ENCODE data around the gene ABLIM2. TPM values are rescaled to one million over a fixed set of nuclear protein-coding genes. Genes with fewer than 3 reads are reported as not detected.

Gene ABLIM2
- total and polyA plus RNA-seq, 2 of the 8 experiments (the other 6 are each of a cell fraction or from before 2014, with no cell fraction given): 2.8 to 3.0 TPM

DNA sequence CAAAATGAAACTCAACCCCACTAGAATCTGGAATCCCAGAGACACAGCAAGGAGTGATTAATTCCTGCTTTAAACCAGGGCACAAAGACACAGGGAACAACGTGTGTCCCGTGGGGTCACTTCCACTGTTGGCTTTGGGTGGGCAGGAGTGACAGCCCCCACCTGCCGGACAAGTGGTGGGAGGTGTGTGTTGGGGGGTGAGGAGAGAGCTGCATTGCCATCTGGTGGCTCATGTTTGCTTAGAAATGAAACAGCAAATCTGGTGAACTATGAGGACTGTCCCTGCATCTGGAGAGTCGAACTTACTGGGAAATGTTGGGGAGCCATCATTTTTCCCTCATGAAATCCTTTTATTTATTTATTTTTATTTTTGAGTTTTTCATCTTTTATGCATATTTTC is 143.1 kb downstream of the ABLIM2 start:
- H3K27me3 ChIP-seq (replicated peaks in 1 of 4; ENCODE audit: control insufficient read depth in 3 of 4, extremely low read depth in 1 of 4, insufficient read depth in 3 of 4, low read length in 3 of 4): no peaks in the 10 kb centered on the region
- no peak for FAIRE-seq
- CTCF ChIA-PET (ENCODE audit: partially characterized antibody): interaction anchor here (0.6 to 1.8 kb wide), 16 partner anchors 9 to 314 kb away, joined by 3 to 8 read pairs (median 4); no protein-coding TSS in a partner anchor

More for the DNA sequence above, 143.1 kb downstream of the ABLIM2 start:
- Histone ChIP-seq H3K4ac (replicated peaks; ENCODE audit: insufficient read length, low read depth, low read length) (no peak overlapping the region), H2AFZ (ENCODE audit: low read length) (no peak overlapping the region), H4K5ac (ENCODE audit: insufficient read length, low read depth, low read length) (no peak overlapping the region), H3K18ac (ENCODE audit: extremely low read depth, low read length) (no peak overlapping the region), H2BK120ac (replicated peaks; ENCODE audit: low read depth, low read length) (no peak overlapping the region), H3K14ac (ENCODE audit: insufficient read length) (no peak overlapping the region), H3K9me3 (ENCODE audit: insufficient read depth in 2 of 2, low read depth in 1 of 2, low read length in 1 of 2) (no peaks in the 10 kb centered on the region), H2BK5ac (ENCODE audit: low read depth, low read length) (no peak overlapping the region), H3K27ac (ENCODE audit: low read depth, low read length) (no peak overlapping the region), H3K79me1 (ENCODE audit: low read depth, low read length) (no peaks in the 10 kb centered on the region), H3K4me1 (replicated peaks in 1 of 4; ENCODE audit: control insufficient read depth in 3 of 4, insufficient read depth in 4 of 4, low read length in 3 of 4) (peaks cover 0 to 1% (median 0%) of the 10 kb centered on the region in 4 experiments; a peak in 3 of 7 replicates), H2BK12ac (ENCODE audit: low read depth, low read length) (0 out of 2 replicates have a peak overlapping the region, but pooled peaks have one; percentile 43), H4K8ac (ENCODE audit: extremely low read depth, insufficient read depth, low read length) (no peak overlapping the region), H3K9ac (replicated peaks in 1 of 4; ENCODE audit: extremely low read depth in 1 of 4, low read depth in 3 of 4, low read length in 3 of 4) (no peak overlapping the region), H2AK5ac (ENCODE audit: low read depth, low read length) (no peak overlapping the region), H3K36me3 (ENCODE audit: control insufficient read depth in 2 of 4, insufficient read depth in 4 of 4, low read length in 3 of 4) (no peaks in the 10 kb centered on the region; a peak in 1 of 8 replicates), H3K56ac (replicated peaks; ENCODE audit: insufficient read length, low read depth, low read length) (no peak overlapping the region), H2BK20ac (ENCODE audit: low read length) (no peak overlapping the region), H3K79me2 (ENCODE audit: control insufficient read depth in 1 of 2, insufficient read depth in 2 of 2, low read length in 2 of 2) (no peaks in the 10 kb centered on the region), H3K4me3 (ENCODE audit: extremely low read depth in 1 of 4, insufficient read depth in 2 of 4, low read depth in 3 of 4, low read length in 4 of 4) (no peak overlapping the region), H4K20me1 (replicated peaks in 1 of 2; ENCODE audit: control insufficient read depth in 1 of 2, insufficient read depth in 2 of 2, low read length in 2 of 2) (peaks cover 0 to 1% of the 10 kb centered on the region in 2 experiments), H3K23ac (ENCODE audit: insufficient read length) (no peak overlapping the region), H3K4me2 (ENCODE audit: insufficient read depth in 1 of 2, low read depth in 2 of 2, low read length in 2 of 2) (no peak overlapping the region), H3K23me2 (ENCODE audit: low read depth, low read length) (peaks cover 11% of the 10 kb centered on the region; the same call in 1 of the 2 replicates), H2BK15ac (ENCODE audit: low read length) (0 out of 2 replicates have a peak overlapping the region, but pooled peaks have one; percentile 61), H4K91ac (replicated peaks; ENCODE audit: insufficient read length, low read length) (no peak overlapping the region)
- WGBS, 2 experiments (ENCODE audit: extremely low coverage in 1 of 2, insufficient coverage in 1 of 2, insufficient read length in 1 of 2, insufficient replicate concordance in 2 of 2, low coverage in 1 of 2, low lambda C conversion rate in 2 of 2, missing lambda C conversion rate in 1 of 2): 76% methylated on average over 4 of the region's 4 CpGs; no CpG with 5 or more reads in 1 of the 2 experiments
- TF ChIP-seq TCF12 (IDR thresholded peaks at IDR 0.05; ENCODE audit: low read depth, low read length) (no peak), TAF1 (IDR thresholded peaks at IDR 0.05; ENCODE audit: low read depth, low read length) (no peak), HDAC6 (IDR thresholded peaks at IDR 0.05; ENCODE audit: low read depth, low read length) (no peak), CREB1 (IDR thresholded peaks at IDR 0.05) (no peak), RXRA (IDR thresholded peaks at IDR 0.05; ENCODE audit: insufficient read depth, low read depth, low read length) (no peak), KDM5A (IDR thresholded peaks at IDR 0.05; ENCODE audit: low read length) (no peak), SIN3A (conservative IDR thresholded peaks at IDR 0.05 in 1 of 2, IDR thresholded peaks at IDR 0.05 in 1 of 2; ENCODE audit: low read depth in 1 of 2, low read length in 2 of 2) (no peak), CTCF (IDR thresholded peaks at IDR 0.05; ENCODE audit: control extremely low read depth in 1 of 3, insufficient read depth in 1 of 3, low read depth in 1 of 3, low read length in 3 of 3) (peak in 2 of 3 experiments; percentile 24 to 44; a peak in 3 of 4 replicates), NRF1 (IDR thresholded peaks at IDR 0.05; ENCODE audit: low read depth, low read length) (no peak), GABPA (IDR thresholded peaks at IDR 0.05; ENCODE audit: borderline replicate concordance, insufficient read depth, low read length) (no peak), RAD21 (IDR thresholded peaks at IDR 0.05 in 1 of 2, conservative IDR thresholded peaks at IDR 0.05 in 1 of 2; ENCODE audit: low read depth in 2 of 2, low read length in 2 of 2) (peak; percentile 37 to 44; a peak in 3 of 4 replicates)
- no peak for DNase-seq (ENCODE audit: low read depth in 1 of 2, low spot score in 2 of 2)
- POLR2A ChIA-PET (ENCODE audit: partially characterized antibody): no interaction called here

Data from H1 (cell line).